GM23338 (cell line): ENCODE measurements around the gene THSD4. TPM values are rescaled to one million over a fixed set of nuclear protein-coding genes. Genes with fewer than 3 reads are reported as not detected.

Source experiments
- ATAC-seq: fragments of 200-7000 bp; cut with Tn5 transposase; 3 replicates; pipeline ENCODE4 v1.9.1; 2020
- DNase-seq: peaks from one replicate; pipeline ENCODE4 v3.0.0-alpha.2; 2015; ENCODE audit warnings: low spot score
- H2AFZ ChIP-seq: fragments of 200-600 bp; sonication (generic); 2 replicates; pipeline ENCODE4 v1.8.0; 2016; ENCODE audit warnings: antibody characterized with exemption, mild to moderate bottlenecking, moderate library complexity
- H3F3A ChIP-seq: fragments of 200-600 bp; sonication (generic); replicated peaks from 2 replicates; pipeline ENCODE4 v1.8.0; 2017; ENCODE audit warnings: antibody characterized with exemption, mixed run types, low read depth
- H3K27ac ChIP-seq: fragments of 200-600 bp; sonication (generic); 2 replicates; pipeline ENCODE4 v1.6.1; 2016; ENCODE audit warnings: low read depth
- H3K27me3 ChIP-seq: fragments of 200-600 bp; sonication (generic); 2 replicates; pipeline ENCODE4 v1.8.0; 2016; ENCODE audit warnings: mild to moderate bottlenecking, mixed run types, moderate library complexity; ENCODE audit not compliant: insufficient read depth
- H3K36me3 ChIP-seq: fragments of 200-600 bp; sonication (generic); 2 replicates; pipeline ENCODE4 v1.8.0; 2016; ENCODE audit warnings: mild to moderate bottlenecking; ENCODE audit not compliant: insufficient read depth
- H3K4me1 ChIP-seq: fragments of 200-600 bp; sonication (generic); 2 replicates; pipeline ENCODE4 v1.8.0; 2016; ENCODE audit warnings: mild to moderate bottlenecking, moderate library complexity; ENCODE audit not compliant: insufficient read depth
- H3K4me2 ChIP-seq: fragments of 200-600 bp; sonication (generic); 2 replicates; pipeline ENCODE4 v1.7.1; 2017; ENCODE audit warnings: mixed run types
- H3K4me3 ChIP-seq: fragments of 200-600 bp; sonication (generic); 2 replicates; pipeline ENCODE4 v1.6.1; 2016; ENCODE audit warnings: mixed run types
- H3K79me2 ChIP-seq: fragments of 200-600 bp; sonication (generic); replicated peaks from 2 replicates; pipeline ENCODE4 v1.8.0; 2017; ENCODE audit warnings: mild to moderate bottlenecking; ENCODE audit not compliant: insufficient read depth
- H3K9me2 ChIP-seq: fragments of 200-600 bp; sonication (generic); 2 replicates; pipeline ENCODE4 v1.8.0; 2017; ENCODE audit not compliant: insufficient read depth
- H4K20me1 ChIP-seq: fragments of 200-600 bp; sonication (generic); replicated peaks from 2 replicates; pipeline ENCODE4 v1.8.0; 2017; ENCODE audit warnings: mild to moderate bottlenecking; ENCODE audit not compliant: insufficient read depth
- H3K27ac Mint-ChIP-seq: 2 replicates; pipeline ENCODE4 v1.8.0; 2020; ENCODE audit warnings: inconsistent platforms, mild to moderate bottlenecking, moderate library complexity, mixed read lengths
- H3K27me3 Mint-ChIP-seq: 3 replicates; pipeline ENCODE4 v1.8.0; 2022; ENCODE audit warnings: low read depth, mild to moderate bottlenecking, moderate library complexity, mixed read lengths, inconsistent platforms; ENCODE audit not compliant: insufficient read depth, poor library complexity
- H3K36me3 Mint-ChIP-seq: 3 replicates; pipeline ENCODE4 v1.8.0; 2021; ENCODE audit warnings: low read depth, mild to moderate bottlenecking, inconsistent platforms, moderate library complexity, mixed read lengths
- H3K4me1 Mint-ChIP-seq: 3 replicates; pipeline ENCODE4 v1.8.0; 2020; ENCODE audit warnings: mild to moderate bottlenecking, inconsistent platforms, mixed read lengths
- H3K4me3 Mint-ChIP-seq: 3 replicates; pipeline ENCODE4 v1.8.0; 2021; ENCODE audit warnings: moderate library complexity, mild to moderate bottlenecking, inconsistent platforms, mixed read lengths
- H3K9me3 Mint-ChIP-seq: 3 replicates; pipeline ENCODE4 v1.8.0; 2020; ENCODE audit warnings: moderate library complexity, mild to moderate bottlenecking, inconsistent platforms, mixed read lengths
- CREB1 ChIP-seq: fragments of 250-450 bp; sonication (Bioruptor Pico); IDR thresholded peaks from 2 replicates; pipeline ENCODE4 v1.5.0; 2020; ENCODE audit warnings: low read depth, mild to moderate bottlenecking, moderate library complexity
- NANOG ChIP-seq: IDR thresholded peaks from 2 replicates; pipeline ENCODE4 v1.6.1; 2016; ENCODE audit warnings: antibody characterized with exemption, borderline replicate concordance
- POLR2AphosphoS5 ChIP-seq: IDR thresholded peaks from 2 replicates; pipeline ENCODE4 v1.6.1; 2016; ENCODE audit warnings: antibody characterized with exemption, low read depth
- STAT1 ChIP-seq: IDR thresholded peaks from one replicate; pipeline ENCODE4 v1.6.1; 2016; ENCODE audit warnings: antibody characterized with exemption; ENCODE audit not compliant: unreplicated experiment
- ZNF462 ChIP-seq: fragments of 250-450 bp; sonication (Bioruptor Pico); IDR thresholded peaks from 2 replicates; pipeline ENCODE4 v1.5.0; 2020; ENCODE audit warnings: mild to moderate bottlenecking, moderate library complexity
- polyA plus RNA-seq: library from polyadenylated mRNA; unstranded; fragments of >200 nt; fragmentation: Nextera tagmentation; extraction: Ambion mirVana; gene quantifications from 2 replicates; pipeline ENCODE4 v1.2.1, GENCODE V29; 2016
- total RNA-seq: library from RNA; depleted of rRNA; stranded (reverse); fragments of >200 nt; shearing (Covaris generic); gene quantifications from 2 replicates; pipeline ENCODE4 v1.2.3, GENCODE V29; 2014
- TF ChIP-seq, protein P1 (sequence below): IDR thresholded peaks from one replicate; pipeline ENCODE4 v1.6.1; 2018; ENCODE audit warnings: antibody characterized with exemption; ENCODE audit not compliant: unreplicated experiment
- TF ChIP-seq, protein P2 (sequence below), 2 experiments: fragments of 200-600 bp in 1 of 2; sonication (generic) in 1 of 2; conservative IDR thresholded peaks; 2 replicates each; pipeline versions ENCODE4 v1.5.1 to v1.6.1; 2016 to 2017; ENCODE audit warnings: antibody characterized with exemption in 2 of 2, low read depth in 2 of 2, mild to moderate bottlenecking in 2 of 2, moderate library complexity in 1 of 2

The THSD4 gene
- total and polyA plus RNA-seq, 2 experiments from 2014 or later = 2.0 to 7.4 TPM

- Mint-ChIP-seq H3K9me3 (no peaks in the 10 kb centered on the region), H3K4me3 (no peak overlapping the region)
- no peak overlapping the region for H3K27ac ChIP-seq
Measured at GRCh38 chr15:71748293-71748718, 633.0 kb downstream of the THSD4 start.

More at GRCh38 chr15:71748293-71748718, 633.0 kb downstream of the THSD4 start:
- no peaks in the 10 kb centered on the region for H3K4me1 Mint-ChIP-seq
- Histone ChIP-seq H3K27me3 (no peaks in the 10 kb centered on the region), H3F3A (no peaks in the 10 kb centered on the region), H3K4me2 (no peak overlapping the region), H3K4me1 (no peaks in the 10 kb centered on the region), H3K4me3 (no peak overlapping the region), H2AFZ (no peak overlapping the region), H4K20me1 (no peaks in the 10 kb centered on the region), H3K79me2 (no peaks in the 10 kb centered on the region), H3K36me3 (no peaks in the 10 kb centered on the region), H3K9me2 (no peaks in the 10 kb centered on the region)
- H3K27me3 Mint-ChIP-seq = peaks cover 6% of the 10 kb centered on the region
- DNase-seq (no peak), ATAC-seq (no peak)
- no peak overlapping the region for H3K27ac Mint-ChIP-seq
- no peaks in the 10 kb centered on the region for H3K36me3 Mint-ChIP-seq
- no peak for TF ChIP-seq ZNF462 (CRISPR knock-in tag)
- TF ChIP-seq, protein P1, sequence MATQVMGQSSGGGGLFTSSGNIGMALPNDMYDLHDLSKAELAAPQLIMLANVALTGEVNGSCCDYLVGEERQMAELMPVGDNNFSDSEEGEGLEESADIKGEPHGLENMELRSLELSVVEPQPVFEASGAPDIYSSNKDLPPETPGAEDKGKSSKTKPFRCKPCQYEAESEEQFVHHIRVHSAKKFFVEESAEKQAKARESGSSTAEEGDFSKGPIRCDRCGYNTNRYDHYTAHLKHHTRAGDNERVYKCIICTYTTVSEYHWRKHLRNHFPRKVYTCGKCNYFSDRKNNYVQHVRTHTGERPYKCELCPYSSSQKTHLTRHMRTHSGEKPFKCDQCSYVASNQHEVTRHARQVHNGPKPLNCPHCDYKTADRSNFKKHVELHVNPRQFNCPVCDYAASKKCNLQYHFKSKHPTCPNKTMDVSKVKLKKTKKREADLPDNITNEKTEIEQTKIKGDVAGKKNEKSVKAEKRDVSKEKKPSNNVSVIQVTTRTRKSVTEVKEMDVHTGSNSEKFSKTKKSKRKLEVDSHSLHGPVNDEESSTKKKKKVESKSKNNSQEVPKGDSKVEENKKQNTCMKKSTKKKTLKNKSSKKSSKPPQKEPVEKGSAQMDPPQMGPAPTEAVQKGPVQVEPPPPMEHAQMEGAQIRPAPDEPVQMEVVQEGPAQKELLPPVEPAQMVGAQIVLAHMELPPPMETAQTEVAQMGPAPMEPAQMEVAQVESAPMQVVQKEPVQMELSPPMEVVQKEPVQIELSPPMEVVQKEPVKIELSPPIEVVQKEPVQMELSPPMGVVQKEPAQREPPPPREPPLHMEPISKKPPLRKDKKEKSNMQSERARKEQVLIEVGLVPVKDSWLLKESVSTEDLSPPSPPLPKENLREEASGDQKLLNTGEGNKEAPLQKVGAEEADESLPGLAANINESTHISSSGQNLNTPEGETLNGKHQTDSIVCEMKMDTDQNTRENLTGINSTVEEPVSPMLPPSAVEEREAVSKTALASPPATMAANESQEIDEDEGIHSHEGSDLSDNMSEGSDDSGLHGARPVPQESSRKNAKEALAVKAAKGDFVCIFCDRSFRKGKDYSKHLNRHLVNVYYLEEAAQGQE = no peak
- no peak for TF ChIP-seq NANOG
- TF ChIP-seq POLR2AphosphoS5 = no peak
- TF ChIP-seq STAT1 = no peak
- TF ChIP-seq CREB1 (CRISPR knock-in tag) = no peak
- TF ChIP-seq, protein P2, sequence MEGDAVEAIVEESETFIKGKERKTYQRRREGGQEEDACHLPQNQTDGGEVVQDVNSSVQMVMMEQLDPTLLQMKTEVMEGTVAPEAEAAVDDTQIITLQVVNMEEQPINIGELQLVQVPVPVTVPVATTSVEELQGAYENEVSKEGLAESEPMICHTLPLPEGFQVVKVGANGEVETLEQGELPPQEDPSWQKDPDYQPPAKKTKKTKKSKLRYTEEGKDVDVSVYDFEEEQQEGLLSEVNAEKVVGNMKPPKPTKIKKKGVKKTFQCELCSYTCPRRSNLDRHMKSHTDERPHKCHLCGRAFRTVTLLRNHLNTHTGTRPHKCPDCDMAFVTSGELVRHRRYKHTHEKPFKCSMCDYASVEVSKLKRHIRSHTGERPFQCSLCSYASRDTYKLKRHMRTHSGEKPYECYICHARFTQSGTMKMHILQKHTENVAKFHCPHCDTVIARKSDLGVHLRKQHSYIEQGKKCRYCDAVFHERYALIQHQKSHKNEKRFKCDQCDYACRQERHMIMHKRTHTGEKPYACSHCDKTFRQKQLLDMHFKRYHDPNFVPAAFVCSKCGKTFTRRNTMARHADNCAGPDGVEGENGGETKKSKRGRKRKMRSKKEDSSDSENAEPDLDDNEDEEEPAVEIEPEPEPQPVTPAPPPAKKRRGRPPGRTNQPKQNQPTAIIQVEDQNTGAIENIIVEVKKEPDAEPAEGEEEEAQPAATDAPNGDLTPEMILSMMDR (conservative IDR thresholded peaks at IDR 0.05; ENCODE audit: low read depth in 2 of 2) = no peak
